HG02571 (cell line): ENCODE data around the gene SLIT3.

Experiments
- ATAC-seq: cut with Tn5 transposase; IDR thresholded peaks from one replicate; pipeline ENCODE4 v1.9.1; 2021; ENCODE audit warnings: mild to moderate bottlenecking, moderate library complexity; ENCODE audit not compliant: unreplicated experiment

The SLIT3 gene

DNA sequence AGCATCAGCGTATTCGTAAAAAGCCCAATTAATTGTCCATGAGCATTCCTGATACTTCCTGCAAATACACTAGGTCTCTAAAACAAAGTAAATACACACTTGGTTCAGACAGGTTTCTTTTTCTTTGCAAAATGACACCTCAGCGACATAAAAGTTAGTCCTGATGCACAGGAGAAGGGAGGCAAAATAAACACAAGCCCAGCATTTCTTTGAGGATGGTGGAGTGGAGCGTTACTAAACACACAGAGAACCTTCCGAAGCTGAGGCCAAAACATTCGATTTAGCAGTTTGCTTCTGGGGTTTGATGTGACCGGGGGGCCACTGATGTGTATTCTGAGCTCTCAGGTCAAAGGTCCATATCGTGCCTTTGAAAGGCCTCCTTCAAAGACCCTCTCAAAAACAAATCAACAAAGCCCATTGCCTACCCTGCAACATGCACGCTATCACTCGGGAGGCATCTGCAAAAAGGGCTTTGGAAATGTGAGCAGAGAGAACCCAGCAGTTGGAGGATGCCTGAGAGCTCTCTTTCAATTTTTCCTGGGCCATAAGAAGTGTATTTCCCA is 453.3 kb downstream of the SLIT3 start:
- ATAC-seq = no peak

GRCh38 chr5:168844922-168845296 is 456.0 kb downstream of the SLIT3 start:
- ATAC-seq = no peak

- no peak for ATAC-seq
Observed at GRCh38 chr5:168844016-168844921, 456.7 kb downstream of the SLIT3 start.

DNA sequence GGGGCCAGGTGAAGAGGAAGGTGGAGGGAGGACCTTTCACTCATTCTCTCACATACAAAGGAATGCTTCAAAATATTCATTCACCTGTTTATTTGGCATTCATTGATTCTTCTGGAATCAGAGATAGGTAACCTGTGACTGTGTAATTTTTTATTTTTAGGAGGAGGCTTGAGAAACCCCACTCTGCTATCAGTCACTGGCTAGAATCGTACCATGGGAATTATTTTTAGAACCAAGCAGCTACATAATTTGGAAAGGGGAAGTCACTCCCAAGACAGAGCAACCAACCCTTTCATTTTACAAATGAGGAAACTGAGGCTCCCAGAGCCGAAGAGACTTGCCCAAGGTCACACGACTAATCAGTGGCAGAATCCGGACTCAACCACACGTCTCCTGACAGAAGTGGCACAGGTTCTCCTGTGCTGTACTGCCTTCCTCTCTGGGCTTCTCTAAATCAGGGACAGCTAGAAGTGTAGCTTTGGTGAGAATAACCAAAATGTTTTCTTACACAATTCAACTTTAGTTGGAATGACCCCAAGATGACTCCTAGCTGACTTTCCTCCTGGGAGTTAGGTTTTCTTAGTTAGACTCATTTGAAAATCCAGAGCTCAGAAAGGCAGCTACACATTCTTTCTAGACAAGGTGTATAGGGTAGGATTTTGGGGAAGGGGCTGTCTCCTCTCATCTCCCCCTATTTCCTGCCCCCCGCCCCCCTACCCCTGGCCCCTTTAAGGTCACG is 457.5 kb downstream of the SLIT3 start:
- no peak for ATAC-seq

- no peak for ATAC-seq
Observed at GRCh38 chr5:168842571-168843205, 458.3 kb downstream of the SLIT3 start.

DNA sequence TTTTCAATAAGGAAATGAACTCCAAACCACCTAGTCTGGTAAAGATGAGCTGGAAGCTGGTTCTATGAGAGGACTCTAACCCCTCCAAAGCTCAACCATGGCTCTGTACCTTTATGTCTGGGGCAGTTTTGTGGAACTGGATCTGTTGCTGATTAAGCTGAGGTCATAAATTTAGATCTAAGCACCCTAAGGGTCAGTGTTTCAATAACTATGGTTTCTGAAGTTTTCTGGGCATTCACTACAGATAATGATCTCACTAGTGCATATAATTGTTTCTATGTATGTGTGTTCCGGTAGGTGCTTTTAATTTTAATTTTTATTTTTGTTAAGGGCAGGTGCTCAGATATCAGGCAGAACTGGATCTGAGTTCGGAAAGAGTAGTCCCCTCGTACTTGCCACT is 463.1 kb downstream of the SLIT3 start:
- ATAC-seq = no peak

- no peak for ATAC-seq
Observed at GRCh38 chr5:168836603-168837231, 464.2 kb downstream of the SLIT3 start.

DNA sequence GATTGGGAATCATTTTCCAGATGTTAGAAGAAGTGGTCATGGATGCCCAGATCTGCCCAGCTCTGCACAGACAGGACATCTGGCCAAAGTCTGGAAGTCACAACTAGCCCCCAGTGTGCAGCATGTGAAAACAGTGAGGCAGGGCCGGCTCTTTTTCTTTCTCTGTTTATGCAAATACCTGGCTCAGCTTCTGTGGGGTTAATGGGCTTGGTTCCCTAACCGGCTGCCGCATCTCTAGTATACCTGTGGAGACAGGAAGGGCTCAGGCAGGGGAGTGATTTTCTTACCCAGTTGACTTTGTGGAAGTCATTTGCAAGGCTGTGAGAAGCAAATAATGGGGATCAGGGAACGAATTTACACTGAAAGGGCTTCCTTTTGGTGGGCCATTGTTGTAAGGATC is 467.0 kb downstream of the SLIT3 start:
- ATAC-seq = no peak

DNA sequence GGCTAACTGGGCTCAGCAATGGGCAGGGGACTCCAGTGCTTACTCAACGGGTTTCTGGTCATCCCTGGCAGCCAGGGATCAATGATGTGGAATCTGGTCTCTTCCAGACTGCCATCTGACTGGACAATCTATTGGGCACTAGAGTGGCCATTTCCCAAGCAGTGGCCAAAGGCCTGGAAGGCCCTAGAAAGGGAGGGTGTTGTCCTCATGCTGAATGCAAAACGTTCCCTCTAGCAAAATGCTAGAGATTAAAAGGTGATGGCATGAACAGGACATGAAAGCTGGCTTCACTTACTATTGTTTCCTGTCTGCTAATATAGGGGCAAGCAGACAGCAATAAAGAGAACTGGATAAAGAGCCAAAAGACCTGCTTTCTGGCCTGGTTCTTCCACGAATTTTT is 467.6 kb downstream of the SLIT3 start:
- no peak for ATAC-seq

- ATAC-seq = no peak
Observed at GRCh38 chr5:168832308-168832707, 468.6 kb downstream of the SLIT3 start.

- ATAC-seq = no peak
Observed at GRCh38 chr5:168831383-168831782, 469.6 kb downstream of the SLIT3 start.

GRCh38 chr5:168830833-168831232 is 470.1 kb downstream of the SLIT3 start:
- no peak for ATAC-seq

DNA sequence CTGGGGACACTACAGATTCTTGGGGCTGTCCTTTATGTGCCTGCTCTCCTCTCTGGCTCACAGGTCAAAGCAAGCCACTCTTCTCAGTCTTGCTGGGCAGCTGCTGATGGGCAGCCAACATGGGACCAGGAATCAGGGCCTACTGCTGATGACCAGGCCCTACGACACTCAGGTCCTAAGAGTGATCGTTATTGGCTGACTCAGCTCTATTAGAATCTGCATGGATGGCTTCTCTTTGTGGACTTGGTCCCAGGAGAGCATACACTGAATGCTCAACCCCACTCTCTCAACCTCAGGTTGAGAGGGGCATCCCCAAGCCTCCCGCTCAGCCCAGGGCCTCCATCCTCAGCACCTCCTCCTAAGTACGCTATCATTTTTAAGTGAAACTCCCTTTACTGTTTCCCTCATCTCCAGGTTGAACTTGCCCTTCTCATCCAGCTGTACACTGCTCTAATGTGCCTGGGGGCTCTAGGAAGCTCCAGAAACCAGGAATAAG is 471.0 kb downstream of the SLIT3 start:
- no peak for ATAC-seq

DNA sequence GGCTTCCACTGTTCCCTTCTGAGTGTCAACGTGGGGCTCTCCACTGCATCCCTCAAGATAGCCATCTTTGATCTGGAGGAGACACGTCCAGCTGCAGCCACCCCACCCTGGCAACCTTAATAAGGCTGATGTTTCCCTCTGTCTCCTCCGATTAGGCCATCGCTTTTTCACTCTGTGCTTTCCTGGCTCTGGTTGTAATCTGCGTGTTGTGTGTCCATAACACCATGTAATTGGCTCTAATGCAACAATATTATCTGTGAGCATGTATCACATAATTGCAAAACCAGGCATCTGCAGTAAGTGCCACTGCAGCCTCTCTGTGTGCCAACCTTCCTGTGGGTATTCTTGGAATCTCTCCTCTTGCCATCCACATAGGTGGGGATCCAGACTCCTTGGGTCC is 471.9 kb downstream of the SLIT3 start:
- no peak for ATAC-seq

- ATAC-seq = no peak
Observed at GRCh38 chr5:168827636-168828035, 473.3 kb downstream of the SLIT3 start.

DNA sequence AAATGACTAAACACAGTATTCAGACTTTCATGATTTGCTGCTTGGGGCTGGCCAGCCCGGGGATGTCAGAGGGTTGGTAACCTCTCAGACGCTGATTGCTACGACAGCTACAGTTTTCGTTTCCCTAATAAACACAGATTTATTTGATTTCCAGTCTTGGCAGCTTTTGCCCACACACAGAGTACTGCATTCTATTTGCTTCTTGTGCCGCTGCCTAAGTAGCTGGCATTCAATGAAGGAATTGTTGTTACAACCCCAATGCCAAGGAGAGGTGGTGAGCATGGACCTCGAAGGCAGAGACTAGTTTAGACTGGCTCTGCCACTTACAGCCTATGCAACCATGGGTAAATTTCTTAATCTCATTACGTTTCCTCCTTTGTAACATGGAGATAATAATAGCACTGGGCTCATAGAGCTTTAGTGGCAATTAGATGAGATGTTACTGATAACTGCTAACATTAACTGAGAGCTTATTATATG is 474.7 kb downstream of the SLIT3 start:
- no peak for ATAC-seq

- ATAC-seq = no peak
Observed at GRCh38 chr5:168822745-168823281, 478.1 kb downstream of the SLIT3 start.

DNA sequence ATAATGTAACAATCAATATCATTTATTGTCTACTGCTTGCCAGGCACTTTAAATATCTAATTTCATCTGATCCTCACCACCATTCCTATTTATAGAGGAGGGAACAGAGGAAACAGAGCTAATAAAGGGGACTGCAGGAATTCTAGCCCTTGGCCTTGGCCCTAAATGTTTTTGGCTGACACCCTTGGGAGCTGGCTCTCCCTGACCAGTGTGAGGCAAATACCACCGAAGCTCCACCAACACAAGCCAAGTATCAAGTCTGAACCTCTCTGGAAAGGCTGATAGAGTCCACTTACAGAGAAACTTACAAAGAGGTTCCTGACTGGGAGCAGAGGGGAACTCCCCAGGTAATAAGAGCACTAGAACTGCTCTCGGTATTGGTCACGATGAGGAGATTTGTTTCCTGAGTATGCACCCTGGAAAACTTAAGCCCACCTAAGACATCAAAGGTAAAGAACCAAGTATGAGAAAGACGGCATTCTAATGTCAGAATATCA is 478.6 kb downstream of the SLIT3 start:
- ATAC-seq = no peak

GRCh38 chr5:168820874-168821273 is 480.1 kb downstream of the SLIT3 start:
- no peak for ATAC-seq

GRCh38 chr5:168819004-168819621 is 481.8 kb downstream of the SLIT3 start:
- ATAC-seq = no peak
